HG02571 (cell line): Measurements from ENCODE around the gene DHCR7.

Experiments
- ATAC-seq: cut with Tn5 transposase; IDR thresholded peaks from one replicate; pipeline ENCODE4 v1.9.1; 2021; ENCODE audit warnings: mild to moderate bottlenecking, moderate library complexity; ENCODE audit not compliant: unreplicated experiment

DHCR7 gene

GRCh38 chr11:71387784-71388636 lies 60.2 kb downstream of the DHCR7 start:
- no peak for ATAC-seq

GRCh38 chr11:71387200-71387599 lies 61.0 kb downstream of the DHCR7 start:
- no peak for ATAC-seq

GRCh38 chr11:71386202-71386601 lies 62.0 kb downstream of the DHCR7 start:
- ATAC-seq = no peak

- no peak for ATAC-seq
Measured at GRCh38 chr11:71385091-71385490, 63.1 kb downstream of the DHCR7 start.

GRCh38 chr11:71384561-71384960 lies 63.6 kb downstream of the DHCR7 start:
- no peak for ATAC-seq
